AG04450 (cell line): ENCODE measurements around the gene ESYT2. TPM values are rescaled to one million over a fixed set of nuclear protein-coding genes. Genes with fewer than 3 reads are reported as not detected.

Source experiments
- CTCF ChIA-PET: fragments of 300-600, 350-600 bp; formaldehyde crosslinking; extraction: SDS; loops from one replicate; lab custom pipeline; 2022; ENCODE audit warnings: antibody characterized with exemption, inconsistent platforms; lab: Charles Lee
- POLR2A ChIA-PET: fragments of 350-600 bp; formaldehyde crosslinking; extraction: SDS; loops from one replicate; lab custom pipeline; 2021; ENCODE audit warnings: antibody characterized with exemption, inconsistent platforms; lab: Yijun Ruan, JAX
- DNase-seq: peaks from one replicate; pipeline ENCODE4 v3.0.0-alpha.2; 2011; ENCODE audit warnings: low read depth, low spot score
- H3K27ac ChIP-seq: one replicate; pipeline ENCODE4 v1.5.1; 2012; ENCODE audit warnings: low read depth, low read length, control low read depth
- H3K27me3 ChIP-seq: one replicate; pipeline ENCODE4 v1.6.0; 2012; ENCODE audit warnings: low read length; ENCODE audit not compliant: control insufficient read depth, insufficient read depth
- H3K4me3 ChIP-seq: 2 replicates; pipeline ENCODE4 v1.5.1; 2011; ENCODE audit warnings: mild to moderate bottlenecking, low read depth, low read length, control low read depth
- H3K9me3 ChIP-seq: 2 replicates; pipeline ENCODE4 v1.5.1; 2012; ENCODE audit warnings: low read length; ENCODE audit not compliant: control insufficient read depth, insufficient read depth
- CTCF ChIP-seq: IDR thresholded peaks from 2 replicates; pipeline ENCODE4 v1.5.1; 2011; ENCODE audit warnings: low read depth, low read length, control low read depth, inconsistent platforms
- polyA plus RNA-seq: library from polyadenylated mRNA; depleted of rRNA; stranded (reverse); fragments of >200 nt; gene quantifications from 2 replicates; pipeline ENCODE4 v1.2.3, GENCODE V29; 2011; rRNA removed

The ESYT2 gene
- polyA plus RNA-seq, 1 experiment: 54.3 TPM

DNA sequence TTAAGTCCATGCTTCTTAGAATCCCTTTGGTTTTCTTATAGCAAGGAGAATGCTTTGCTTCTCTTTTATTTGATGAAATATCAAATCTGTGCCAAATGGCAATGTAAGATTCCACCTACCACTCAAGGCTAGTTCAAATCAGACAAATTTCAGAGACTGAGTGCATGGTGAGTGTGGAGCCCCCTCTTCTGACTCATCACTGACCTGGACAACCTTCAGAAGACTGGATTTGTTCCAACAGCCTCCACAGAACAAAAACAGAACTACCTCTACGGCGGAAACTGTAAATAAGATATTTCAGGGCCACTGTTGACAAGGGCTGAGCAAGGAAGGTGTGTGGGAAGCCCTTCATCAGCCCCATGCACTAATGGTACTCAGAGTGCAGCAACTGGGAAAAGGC lies 145.8 kb downstream of the ESYT2 start:
- ChIA-PET POLR2A (interaction anchor here (0.8 kb wide), 1 partner anchor 34 kb away, joined by 3 read pairs; no protein-coding TSS in a partner anchor), CTCF (interaction anchor here (1.0 kb wide), 1 partner anchor 13 kb away, joined by 3 read pairs; no protein-coding TSS in a partner anchor)
- no peak for TF ChIP-seq CTCF
- H3K9me3 ChIP-seq: peaks cover 3% of the 10 kb centered on the region
- DNase-seq: no peak
- peak overlapping the region; percentile 33 for H3K27ac ChIP-seq
- H3K27me3 ChIP-seq: no peaks in the 10 kb centered on the region
- H3K4me3 ChIP-seq: no peak overlapping the region

DNA sequence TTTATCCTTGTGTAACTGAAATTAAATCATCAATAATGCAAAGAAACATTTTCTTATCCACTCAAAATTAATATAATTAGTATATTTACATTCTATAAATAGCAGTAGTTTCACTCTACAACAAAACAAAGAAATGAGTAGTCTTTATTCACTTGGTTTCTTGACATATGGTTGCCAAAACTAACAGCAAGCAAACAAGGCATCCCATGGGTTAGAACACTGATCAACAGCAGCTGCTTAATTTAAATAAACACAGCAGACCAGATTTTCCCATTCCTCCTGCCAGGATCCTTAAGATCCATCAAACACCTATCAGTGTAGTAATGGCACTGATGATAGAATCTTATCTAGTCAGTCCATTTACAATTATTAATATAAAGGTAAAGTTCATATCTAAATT lies 146.9 kb downstream of the ESYT2 start:
- Histone ChIP-seq H3K4me3 (no peak overlapping the region), H3K27ac (no peak overlapping the region), H3K27me3 (no peaks in the 10 kb centered on the region), H3K9me3 (peaks cover 2% of the 10 kb centered on the region)
- TF ChIP-seq CTCF: no peak
- POLR2A ChIA-PET: no interaction called here
- peak; percentile 10 for DNase-seq
- CTCF ChIA-PET: interaction anchor here (1.0 kb wide), 1 partner anchor 14 kb away, joined by 3 read pairs; no protein-coding TSS in a partner anchor

Other genes with a start within 250 kb of the ESYT2 start
- 0.02 and 0.04 TPM in 2 replicates for gene PTPRN2, start 241.7 kb downstream of the ESYT2 start, polyA plus RNA-seq
- gene NCAPG2, start 124.7 kb downstream of the ESYT2 start, polyA plus RNA-seq: 12.3 and 14.8 TPM in 2 replicates
- gene DYNC2I1, start 27.0 kb upstream of the ESYT2 start, polyA plus RNA-seq: 7.7 and 8.8 TPM in 2 replicates